ENCODE measurements around the gene CPT1B. TPM values are rescaled to one million over a fixed set of nuclear protein-coding genes. Genes with fewer than 3 reads are reported as not detected.
"Not testable (repeated sequence)": the region's sequence is repeated elsewhere in the genome, so short reads cannot be mapped to it uniquely, and the experiment has no call there.

Gene CPT1B
- total RNA-seq, 1 donor from 2014 or later, result 5.7 TPM

DNA sequence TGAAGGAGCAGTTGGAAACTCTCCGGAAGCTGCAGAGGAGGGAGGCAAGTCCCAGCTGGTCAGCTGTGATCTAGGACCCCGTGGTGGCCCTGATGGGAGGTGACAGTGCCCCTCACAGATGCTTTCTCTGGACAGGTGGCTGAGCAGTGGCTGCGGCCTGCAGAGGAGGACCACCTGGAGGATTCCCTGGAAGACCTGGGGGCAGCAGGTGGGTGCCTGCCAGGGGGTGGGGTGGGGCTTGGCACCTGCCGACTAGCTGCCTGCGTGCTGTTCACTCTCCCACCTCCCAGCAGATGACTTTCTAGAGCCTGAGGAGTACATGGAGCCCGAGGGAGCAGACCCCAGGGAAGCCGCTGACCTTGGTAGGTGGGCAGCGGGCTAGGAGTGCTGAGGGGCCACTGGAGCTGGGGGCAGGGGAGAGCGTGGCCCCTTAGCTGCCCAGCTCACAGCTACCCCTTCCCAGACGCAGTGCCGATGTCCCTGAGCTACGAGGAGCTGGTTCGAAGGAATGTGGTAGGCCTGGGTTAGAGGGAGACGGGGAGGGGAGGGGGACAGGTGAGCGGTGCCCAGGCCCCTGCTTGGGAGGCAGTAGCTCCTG, 55.9 kb downstream of the CPT1B start:
- no peak for FAIRE-seq
- DNase-seq (ENCODE audit: low spot score in 2 of 2), result no peak

DNA sequence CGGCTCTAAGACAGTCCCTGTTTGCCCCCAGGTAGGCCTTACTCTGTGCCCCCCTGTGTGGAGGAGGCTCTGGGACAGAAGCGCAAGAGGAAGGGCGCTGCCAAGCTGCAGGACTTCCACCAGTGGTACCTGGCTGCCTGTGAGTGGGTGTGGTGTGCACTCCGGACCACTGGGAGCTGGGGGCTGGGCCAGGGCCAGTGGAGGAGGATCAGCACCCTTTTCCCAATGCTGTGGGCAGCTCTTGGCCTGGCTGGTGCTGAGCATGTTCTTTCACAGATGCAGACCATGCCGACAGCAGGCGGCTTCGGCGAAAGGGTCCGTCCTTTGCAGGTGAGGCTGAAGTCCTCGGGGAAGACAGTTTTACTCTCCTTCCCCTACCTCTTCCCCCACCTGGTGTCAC, 56.5 kb downstream of the CPT1B start:
- no peak for DNase-seq (ENCODE audit: low spot score in 2 of 2)
- FAIRE-seq, result no peak

DNA sequence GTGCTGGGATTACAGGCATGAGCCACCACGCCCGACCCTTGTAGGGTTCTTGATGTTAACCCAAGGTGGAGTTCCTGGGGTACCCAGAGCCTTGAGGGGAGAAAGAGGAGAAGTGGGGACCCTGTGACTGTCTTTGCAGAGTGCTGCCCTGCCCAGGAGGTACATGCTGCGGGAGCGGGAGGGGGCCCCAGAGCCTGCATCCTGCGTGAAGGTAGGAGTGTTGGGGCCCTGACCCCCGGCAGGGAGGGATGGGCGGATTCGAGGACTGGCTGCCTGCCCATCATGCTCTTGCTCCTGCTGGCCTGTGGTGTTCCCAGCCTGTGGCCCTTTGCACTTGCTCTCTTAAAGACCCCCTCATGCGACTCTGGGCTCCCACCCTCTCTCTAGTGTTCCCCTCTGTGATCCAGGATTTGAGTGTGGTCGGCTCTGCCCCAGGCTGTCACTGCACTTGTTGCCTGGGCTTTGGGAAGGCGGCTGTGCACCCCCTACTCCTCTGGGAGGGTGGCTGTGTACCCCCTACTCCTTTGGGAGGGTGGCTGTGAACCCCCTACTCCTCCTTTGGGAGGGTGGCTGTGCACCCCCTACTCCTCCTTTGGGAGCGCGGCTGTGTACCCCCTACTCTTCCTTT, 57.3 kb downstream of the CPT1B start:
- FAIRE-seq (no peak), DNase-seq (ENCODE audit: low spot score in 2 of 2) (no peak)

DNA sequence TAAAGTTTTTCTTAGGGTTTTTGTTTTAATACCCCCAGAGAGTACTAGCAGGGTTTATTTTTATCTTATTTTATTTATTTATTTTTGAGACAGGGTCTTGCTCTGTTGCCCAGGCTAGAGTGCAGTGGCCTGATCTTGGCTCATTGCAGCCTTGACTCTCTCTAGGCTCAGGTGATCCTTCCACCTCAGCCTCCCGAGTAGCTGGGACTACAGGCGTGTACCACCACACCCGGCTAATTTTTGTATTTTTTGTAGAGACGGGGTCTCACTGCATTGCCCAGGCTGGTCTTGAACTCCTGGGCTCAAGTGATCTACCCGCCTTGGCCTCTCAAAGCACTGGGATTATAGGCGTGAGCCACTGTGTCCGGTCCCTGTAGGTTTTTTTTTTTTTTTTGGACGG, 58.0 kb downstream of the CPT1B start:
- not testable (repeated sequence) for FAIRE-seq; DNase-seq (ENCODE audit: low spot score in 2 of 2)

DNA sequence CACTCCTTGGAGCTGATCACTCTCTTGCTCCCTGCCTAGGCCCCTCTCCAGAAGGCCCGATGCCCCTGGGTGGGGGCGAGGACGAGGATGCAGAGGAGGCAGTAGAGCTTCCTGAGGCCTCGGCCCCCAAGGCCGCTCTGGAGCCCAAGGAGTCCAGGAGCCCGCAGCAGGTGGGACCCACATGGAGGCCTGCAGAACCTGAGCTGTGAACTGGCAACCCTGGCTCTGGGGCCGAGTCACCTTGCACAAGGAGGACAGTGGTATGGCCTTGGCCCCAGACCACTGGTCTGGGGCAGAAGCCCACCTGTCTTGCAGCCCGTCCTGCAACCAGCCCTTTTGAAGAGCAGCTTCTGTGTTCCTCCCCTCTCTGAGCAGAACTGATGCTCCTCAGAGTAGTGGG, 59.1 kb downstream of the CPT1B start:
- FAIRE-seq (no peak), DNase-seq (ENCODE audit: low spot score in 2 of 2) (no peak)

Other genes starting within 250 kb of the CPT1B start
- gene PPP6R2, start 235.1 kb downstream of the CPT1B start, total RNA-seq, result 62.4 TPM
- 89.3 TPM for gene SBF1, start 103.4 kb downstream of the CPT1B start, total RNA-seq
- not detected for gene ADM2, start 96.9 kb downstream of the CPT1B start, total RNA-seq
- gene MIOX, start 91.6 kb downstream of the CPT1B start, total RNA-seq, result not detected
- 11.8 TPM for gene LMF2, start 70.7 kb downstream of the CPT1B start, total RNA-seq
- 42.4 TPM for gene NCAPH2, start 70.2 kb downstream of the CPT1B start, total RNA-seq
- 0.82 TPM for gene SCO2, start 52.8 kb downstream of the CPT1B start, total RNA-seq
- gene TYMP, start 48.4 kb downstream of the CPT1B start, total RNA-seq, result 1.6 TPM
- gene KLHDC7B, start 32.5 kb downstream of the CPT1B start, total RNA-seq, result not detected
- gene SYCE3, start 15.5 kb downstream of the CPT1B start, total RNA-seq, result not detected
- 28.1 TPM for gene CHKB, start 4.4 kb upstream of the CPT1B start, total RNA-seq
- gene MAPK8IP2, start 22.4 kb upstream of the CPT1B start, total RNA-seq, result 60.3 TPM
- gene ARSA, start 49.7 kb upstream of the CPT1B start, total RNA-seq, result 4.5 TPM
- gene SHANK3, start 94.4 kb upstream of the CPT1B start, total RNA-seq, result 4.1 TPM
- gene ACR, start 159.8 kb upstream of the CPT1B start, total RNA-seq, result not detected
- 14.7 TPM for gene RABL2B, start 205.2 kb upstream of the CPT1B start, total RNA-seq

Data from frontal cortex (tissue), 4 donors.